ENCODE results near the gene AKR7A2.
A peak's percentile ranks its signal among the peaks of the same experiment; 100 is the strongest.

GRCh38 chr1:19356266-19356665 is 44.3 kb upstream of the AKR7A2 start:
- no peak for TF ChIP-seq CTCF (IDR thresholded peaks at IDR 0.05 in 8 of 11, conservative IDR thresholded peaks at IDR 0.05 in 3 of 11)
- peak in 1 of 3 donors; percentile 47 for TF ChIP-seq POLR2AphosphoS5 (IDR thresholded peaks at IDR 0.05)
- TF ChIP-seq POLR2A (IDR thresholded peaks at IDR 0.05) = no peak

Data from spleen (tissue), 7 donors.